Lung microvascular endothelial cell (primary cell): ENCODE results near the gene METAP1D. TPM values are rescaled to one million over a fixed set of nuclear protein-coding genes. Genes with fewer than 3 reads are reported as not detected.
"Not testable (repeated sequence)": the region's sequence is repeated elsewhere in the genome, so short reads cannot be mapped to it uniquely, and the experiment has no call there.

Experiments
- DNase-seq, 2 donors: peaks; one replicate each; pipeline versions ENCODE4 v3.0.0 to v3.0.0-alpha.2; 2010; ENCODE audit warnings: low read depth in 2 of 2
- total RNA-seq: library from RNA; depleted of rRNA; stranded (reverse); fragments of >200 nt; gene quantifications from 2 replicates; pipeline ENCODE4 v1.2.1, GENCODE V29; 2014

METAP1D gene
- total RNA-seq, 1 donor from 2014 or later = 1.6 TPM

DNA sequence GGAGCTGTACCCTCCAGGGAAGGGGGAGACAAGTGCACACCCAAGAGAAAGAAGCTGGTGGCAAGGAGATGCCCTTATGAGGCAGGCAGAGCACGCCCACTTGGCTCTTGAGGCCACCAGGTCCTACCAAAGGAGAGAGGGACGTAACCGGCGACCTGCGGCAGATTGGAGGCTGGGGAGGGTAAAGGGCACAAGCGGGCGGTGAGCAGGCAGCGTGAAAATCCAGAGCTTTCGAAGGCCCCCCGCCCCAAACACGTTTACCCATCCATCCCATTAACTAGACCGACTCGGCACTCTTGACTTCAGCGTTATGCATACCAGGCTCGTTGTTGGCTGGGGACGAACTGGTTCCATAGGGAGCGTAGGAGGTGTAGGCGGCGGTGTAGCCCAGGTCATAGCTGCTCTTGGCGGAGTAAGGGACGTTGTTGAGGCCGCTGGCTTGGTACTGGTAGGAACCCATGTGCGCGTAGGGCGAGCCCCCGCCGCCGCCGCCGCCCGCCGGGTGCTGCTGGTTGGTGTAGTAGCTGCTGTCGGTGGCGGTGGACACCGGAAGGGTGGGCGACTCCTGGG is 102.2 kb downstream of the METAP1D start:
- DNase-seq = no peak

DNA sequence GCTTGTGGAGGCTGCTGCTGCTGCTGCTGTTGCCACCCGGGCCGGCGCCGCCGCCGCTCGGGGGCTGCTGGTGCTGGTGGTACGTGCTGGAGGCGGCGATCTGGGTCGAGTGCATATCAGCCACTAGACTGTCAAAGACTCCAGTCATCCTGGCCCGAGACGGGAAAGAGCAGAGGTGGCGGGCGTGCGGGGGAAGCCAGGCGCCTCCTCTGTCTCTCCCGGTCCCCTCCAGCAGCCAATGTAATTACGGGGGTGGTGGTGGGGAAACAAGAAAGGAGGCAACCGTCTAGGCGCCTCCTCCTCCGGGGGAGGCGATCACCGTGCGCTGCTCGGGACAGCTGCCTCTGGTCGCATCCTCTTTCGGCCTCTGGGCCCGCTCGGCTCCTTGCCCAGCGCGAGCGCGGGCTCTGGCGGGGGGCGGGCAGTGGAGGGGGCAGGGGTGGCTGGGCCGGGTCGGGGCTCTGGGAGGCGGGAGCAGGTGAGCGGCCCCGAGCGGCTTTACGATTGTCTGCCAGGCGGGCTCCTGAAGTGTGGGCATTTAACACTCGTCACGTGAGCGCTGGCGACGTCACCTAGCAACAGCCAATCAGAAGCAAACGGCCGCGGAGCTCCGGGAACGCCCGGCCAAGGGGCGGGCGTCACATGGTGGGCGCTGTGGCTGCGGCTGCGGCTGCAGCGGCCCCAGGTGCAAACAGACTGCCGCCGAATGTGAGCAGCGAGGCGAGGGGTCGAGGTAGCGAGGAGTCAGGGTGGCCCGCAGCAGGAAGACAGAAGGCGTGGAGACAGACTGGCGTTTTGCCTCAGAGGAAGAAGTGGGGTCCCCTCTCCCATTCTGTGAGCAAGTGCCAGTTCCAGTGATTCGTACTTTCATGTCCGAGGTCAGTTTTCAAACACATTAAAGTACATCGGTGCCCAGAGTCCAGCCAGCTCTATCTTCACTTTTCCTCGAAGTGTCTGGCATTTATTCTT is 102.9 kb downstream of the METAP1D start, which contains the start of gene DLX2:
TSS of gene DLX2 (minus strand) at position 510 of the 969 bp plus-strand sequence. CDS start at position 148, 362 bp downstream.
- peak; percentile 87 to 92 for DNase-seq

DNA sequence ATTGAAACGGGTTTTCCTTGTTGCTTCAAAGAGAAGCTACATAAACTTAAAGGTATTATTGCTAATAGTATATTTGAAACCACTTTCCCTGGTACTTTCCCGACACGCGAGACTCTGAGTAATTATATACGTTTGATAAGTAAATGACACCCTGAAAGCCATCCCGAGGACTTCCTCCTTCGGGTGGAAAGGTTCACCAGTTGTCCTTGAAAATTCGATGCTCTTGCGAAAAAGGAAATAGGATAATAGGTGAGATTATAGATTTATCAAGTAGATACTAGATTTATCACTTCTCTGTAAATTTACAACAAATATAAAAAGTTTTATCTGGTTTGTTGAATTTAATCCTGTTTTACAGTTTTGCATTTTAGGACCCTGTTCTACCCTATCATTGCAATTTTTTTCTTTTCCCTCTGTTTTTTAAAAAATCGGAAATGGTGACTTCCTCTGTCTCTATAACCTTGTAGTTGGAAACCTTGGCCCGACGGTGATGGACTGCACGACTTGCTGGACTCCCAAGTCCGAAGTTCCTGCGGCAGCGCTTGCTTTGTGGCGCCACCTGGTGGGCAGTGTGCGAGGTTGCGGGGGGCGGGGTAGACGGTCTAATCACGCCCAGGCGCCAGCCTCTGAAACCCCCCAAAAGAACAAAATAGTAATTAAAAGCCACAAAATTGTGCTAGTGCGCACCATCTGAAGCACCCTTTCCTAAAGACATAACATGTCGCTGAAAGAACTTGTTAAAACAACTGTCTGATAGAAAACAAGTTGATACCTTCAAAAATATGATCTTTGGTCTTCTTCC is 103.9 kb downstream of the METAP1D start:
- peak; percentile 89 to 92 for DNase-seq

DNA sequence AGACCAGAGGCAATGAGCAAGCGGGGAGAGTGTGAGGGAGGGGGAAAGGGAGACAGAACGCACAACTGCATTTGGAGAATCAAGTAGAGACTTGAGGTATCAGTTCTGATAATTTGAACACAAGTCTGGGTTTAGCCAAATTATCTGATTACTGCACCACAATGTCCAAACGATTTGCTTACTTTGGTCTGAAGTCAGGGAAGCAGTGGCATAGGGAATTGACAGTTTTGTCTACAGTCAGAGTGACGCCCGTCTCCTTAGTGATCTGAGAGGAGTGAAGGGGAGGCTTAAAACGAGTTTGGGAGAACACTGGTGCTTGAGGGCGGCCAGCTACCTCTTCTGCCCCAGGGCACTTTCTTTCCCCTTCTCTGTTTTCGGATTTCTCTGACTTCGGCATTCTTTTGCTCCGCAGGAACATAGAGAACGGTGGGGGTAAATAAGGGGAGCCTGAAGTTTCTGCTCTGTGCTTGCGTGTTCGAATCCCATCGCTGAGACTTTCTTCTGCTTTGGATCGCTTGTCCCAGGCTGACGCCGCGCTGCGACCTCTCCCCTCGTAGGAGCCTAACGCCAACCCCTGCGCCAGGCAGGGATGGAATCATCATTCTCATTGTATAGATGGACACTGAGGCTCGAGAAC is 105.8 kb downstream of the METAP1D start:
- DNase-seq = no peak

DNA sequence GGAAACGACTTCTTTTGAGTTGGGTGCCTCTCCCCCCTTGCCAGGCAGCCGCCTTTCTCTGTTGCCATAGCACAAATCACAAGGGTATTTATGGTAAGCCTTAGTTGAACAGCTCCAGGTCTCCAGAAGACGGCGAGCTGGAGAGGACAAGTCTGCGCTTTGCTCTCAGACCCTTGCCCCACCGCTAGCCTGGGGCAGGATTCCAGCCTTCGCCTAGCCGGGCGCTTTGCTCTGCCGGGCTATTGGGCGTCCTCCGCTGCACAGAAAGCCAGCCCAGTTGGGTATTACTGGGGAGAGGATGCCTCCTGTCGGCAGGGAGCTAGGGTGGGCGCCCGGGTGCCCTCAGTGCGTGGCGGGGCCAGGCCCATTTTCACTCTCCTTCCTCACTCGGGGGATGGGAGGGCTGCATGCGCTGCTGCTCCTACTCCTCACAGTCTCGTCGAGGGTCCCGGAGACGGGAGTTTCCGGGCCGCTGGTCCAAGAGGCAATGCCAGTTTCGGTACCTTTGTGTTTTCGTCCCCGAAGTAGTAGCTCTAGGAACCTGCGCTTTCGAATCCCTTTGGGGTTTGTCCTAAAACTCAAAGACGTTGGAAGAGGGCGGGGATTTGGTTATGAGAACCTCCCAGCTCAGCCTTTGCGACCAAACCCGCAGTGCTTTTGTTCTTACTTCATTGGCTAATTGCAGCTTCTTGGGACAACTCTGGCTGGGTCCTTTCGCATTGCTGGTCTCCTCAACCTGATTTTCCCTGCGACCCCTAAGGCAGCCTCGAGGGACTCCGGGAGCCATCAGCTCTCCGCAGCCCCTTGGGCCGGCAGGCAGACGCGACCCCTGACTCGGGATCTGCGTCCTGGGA is 106.6 kb downstream of the METAP1D start:
- DNase-seq = peak; percentile 55 to 65

DNA sequence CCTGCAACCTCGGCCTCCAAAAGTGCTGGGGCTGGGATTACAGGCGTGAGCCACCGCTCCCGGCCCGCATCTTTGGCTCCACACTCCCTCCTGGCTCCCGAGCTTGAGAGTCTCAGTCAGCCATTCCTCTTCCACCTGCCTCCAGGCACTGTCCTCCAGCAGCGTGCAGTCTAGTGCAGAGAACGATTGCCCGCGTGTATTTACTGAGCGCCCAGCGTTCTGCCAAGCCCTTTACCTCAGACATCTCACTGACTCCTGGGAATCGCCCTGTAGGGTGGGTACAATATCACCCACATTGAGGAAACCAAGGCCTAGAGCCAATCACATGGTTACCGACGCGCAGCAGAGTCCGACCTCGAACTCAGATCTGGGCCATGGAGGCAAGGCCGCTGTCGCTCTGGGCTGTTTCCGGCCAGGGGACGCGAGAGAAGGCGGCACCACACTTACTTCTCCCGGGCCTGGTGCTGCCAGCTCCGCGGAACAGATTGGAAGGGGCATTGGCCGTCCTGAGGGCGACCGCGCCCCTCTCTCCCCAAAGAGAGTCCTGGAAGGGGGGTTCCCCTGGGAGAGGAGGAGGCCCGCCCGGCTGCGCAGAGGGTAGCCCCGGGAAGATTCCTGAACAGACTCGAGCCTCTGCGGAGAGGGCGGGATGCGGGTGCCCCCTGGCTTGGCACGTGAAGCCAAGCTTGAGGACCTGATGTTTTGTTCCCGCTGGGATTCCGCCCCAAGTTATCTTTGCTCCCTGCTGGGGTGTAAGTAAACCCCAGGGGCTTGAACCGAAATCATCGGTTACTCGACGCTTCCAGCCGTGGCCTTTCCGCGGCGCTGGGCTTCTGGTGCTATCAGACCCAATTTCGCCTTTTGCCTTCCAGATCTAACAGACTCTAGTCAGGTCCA is 108.2 kb downstream of the METAP1D start:
- no peak for DNase-seq

DNA sequence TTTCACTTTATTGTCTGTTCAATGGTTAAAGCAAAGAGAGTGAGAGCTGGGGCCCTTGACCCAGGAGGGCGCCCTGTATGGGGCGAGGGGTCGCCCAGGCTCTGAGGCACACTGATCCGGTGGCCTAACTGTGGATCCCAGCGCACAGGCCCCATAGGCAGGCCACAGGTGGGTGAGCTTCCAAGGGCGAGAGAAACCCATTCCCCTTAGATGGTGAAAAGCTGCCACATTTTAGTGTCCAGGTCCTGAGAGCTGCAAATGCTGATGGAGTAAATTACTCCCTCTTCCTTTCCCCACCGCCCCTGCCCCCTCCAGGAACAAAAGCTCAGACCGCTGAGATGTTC is 108.8 kb downstream of the METAP1D start:
- no peak for DNase-seq

DNA sequence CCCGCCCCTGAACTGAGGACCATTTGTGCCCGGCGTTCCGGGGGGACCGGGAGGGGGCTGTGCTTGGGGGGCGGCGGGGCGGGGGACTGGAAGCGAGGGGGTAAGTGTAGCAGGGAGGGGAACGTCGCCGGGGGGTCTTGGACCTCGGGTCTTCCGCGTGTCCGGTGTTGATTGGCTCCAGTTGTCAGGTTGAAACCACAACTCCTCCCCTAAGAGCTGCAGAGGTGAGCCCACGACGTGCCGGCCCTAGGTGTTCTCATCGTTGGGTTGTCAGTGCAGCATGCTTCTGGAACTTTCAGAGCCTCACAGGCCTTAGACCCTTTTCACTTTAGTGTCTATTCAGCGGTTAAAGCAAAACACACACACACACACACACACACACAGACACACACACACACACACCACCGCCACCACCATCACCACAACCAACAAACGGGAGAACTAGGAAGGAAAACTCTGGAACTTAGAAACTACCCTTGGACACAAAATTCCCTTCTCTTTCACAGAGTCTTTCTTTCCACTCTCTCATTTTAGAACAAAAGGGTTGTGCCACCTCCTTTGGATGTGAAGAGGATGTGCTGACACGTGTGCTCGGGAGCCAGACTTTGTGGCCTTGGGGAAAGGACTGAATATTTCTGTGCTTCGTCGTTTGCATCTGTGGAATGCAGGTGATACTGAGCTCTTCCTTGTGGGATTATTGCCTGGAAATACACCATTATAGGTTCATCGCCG is 109.7 kb downstream of the METAP1D start:
- no peak for DNase-seq

DNA sequence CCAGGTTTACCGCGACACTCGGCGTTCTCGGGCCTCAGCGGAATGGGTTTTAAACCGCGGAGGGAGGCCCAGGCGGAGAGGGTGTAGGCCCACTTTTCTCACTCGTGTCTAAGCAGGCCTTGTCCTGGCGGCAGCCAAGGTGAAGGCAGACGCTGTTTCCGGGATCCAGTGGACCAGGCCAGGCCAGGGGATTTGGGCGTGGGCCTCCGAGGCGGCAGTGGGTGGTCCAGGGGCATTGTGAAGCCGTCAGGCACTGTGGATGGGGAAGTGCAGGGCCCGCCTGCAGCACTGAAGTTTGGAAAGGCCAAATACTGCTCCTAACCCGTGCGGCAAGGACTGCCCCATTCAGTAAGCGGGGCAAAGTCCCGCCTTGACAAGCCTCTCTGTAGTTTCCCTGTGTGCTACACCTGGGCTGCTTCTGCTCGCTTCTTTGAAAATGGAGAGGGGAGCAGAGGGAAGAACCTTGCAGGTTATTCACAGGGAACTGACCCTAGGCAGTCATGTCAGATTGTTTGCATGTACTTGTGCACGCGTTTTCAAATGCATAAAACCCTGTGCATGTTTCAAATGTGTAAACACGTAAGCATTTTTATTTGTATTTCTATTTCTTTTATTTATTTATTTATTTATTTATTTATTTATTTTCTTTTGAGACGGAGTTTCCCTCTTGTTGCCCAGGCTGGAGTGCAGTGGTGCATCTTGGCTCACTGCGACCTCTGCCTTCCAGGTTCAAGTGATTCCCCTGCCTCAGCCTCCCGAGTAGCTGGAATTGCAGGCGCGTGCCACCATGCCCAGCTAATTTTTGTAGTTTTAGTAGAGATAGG is 110.4 kb downstream of the METAP1D start:
- DNase-seq = no peak

DNA sequence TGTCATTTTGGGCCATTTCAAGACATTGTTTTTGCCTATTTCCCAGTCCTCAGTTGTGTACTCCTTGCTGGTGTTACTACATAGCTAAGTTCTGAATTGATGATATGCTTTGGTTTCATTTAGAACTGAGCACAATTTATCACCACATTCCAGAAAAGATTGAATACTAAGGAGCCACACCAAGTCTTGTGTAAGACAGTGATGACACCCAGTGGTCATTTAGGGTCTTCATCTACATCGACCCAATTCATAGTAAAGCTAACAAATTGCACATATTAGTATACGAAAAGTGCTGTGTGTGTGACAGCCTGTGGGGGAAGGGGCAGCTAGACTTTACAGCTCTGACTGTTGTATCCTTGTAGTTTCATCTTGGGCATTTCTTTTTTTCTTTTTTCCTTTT is 113.9 kb downstream of the METAP1D start:
- peak; percentile 65 to 66 for DNase-seq

DNA sequence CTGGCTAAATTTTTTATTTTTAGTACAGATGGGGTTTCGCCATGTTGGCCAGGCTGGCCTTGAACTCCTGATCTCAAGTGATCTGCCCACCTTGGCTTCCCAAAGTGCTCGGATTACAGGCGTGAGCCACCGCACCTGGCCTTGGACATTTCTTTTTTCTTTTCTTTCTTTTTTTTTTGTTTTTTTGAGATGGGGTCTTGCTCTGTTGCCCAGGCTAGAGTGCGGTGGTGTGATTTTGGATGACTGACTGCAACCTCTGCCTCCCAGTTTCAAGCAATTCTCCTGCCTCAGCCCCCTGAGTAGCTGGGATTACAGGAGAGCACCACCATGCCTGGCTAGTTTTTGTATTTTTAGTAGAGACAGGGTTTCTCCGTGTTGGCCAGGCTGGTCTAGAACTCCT is 114.4 kb downstream of the METAP1D start:
- not testable (repeated sequence) for DNase-seq

DNA sequence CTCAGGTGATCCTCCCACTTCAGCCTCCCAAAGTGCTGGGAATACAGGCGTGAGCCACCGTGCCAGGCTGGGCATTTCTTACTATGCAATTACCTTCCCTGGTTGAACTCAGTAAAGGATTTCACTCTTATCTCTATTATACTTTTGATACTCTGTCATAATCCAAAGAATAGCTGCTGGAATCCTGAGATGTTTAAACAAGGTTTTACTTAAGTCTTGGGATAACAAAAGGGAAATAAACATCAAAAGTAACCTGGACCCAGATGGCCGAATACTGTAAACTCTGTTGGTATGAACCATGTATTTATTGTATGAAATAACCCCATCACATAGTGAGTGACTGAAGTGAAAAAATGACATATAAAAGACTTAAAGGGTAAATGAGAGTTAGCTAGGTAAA is 114.8 kb downstream of the METAP1D start:
- DNase-seq = no peak

DNA sequence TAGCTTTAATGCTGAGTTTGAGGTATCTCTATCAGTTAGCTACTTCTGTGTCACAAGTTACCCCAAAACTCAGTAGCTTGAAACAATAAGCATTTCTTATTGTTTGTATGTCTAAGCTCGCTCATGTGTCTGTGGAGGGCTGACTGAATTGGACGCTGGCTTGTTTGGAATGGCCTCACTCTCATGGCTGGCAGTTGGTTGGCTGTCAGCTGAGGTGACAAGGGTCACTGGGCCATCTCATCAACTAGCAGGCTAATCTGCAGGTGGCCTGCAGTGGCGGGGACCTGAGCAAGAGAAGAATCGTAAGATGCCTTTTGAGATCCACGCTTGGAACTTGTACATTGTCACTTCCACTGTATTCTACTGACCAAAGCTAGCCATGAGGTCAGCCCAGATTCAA is 116.4 kb downstream of the METAP1D start:
- no peak for DNase-seq

DNA sequence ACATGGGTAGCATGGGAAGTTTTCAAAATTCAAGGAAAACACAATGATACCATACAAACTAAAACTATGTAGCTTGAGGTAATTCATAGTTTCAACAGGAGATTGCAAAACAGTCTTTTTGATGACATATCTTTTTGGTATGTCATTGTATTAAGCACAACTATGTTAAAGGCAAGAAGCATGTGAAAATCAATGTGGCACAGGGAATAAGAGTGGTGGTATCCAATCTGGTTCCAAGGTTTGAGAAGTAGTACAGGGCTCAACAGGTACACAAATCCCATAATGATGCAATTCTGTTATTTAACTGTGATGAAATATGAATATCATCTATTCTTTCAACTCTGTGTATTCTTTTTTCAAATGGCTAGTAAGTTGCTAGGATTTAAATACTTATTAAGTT is 119.3 kb downstream of the METAP1D start:
- peak; percentile 37 to 60 for DNase-seq

DNA sequence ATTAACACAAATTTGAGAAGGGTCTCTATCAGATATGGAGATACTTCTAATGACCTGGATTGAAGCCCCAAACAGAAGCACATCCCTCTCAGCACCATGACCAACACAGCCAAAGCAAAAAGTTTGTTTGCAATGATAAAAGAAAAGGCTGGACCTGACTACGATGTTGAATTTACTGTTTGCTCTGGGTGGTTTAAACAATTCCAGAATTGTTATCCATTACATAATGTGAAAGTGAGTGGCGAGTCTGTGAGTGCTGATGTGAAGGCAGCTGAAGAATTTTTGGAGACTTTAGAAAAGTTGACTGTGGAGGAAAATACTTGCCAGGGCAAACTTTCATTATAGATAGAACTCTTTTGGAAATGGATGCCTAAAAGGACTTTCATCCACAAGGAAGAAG is 120.4 kb downstream of the METAP1D start:
- DNase-seq = no peak

DNA sequence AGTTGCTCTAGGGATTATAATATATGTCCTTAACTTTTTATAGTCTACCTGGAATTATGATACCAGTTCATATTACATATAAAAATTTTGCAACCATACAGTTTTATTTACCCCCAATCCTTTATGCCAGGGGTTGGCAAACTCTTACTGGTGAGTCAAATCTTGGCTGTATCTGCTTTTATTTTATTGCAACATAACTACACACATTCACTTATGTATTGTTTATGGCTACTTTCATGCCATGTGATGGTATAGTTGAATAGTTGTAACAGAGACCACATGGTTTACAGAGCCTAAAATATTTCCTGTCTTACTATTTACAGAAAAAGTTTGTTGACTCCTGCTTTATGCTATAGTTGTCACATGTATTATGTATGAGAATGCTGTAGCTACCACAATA is 128.7 kb downstream of the METAP1D start:
- DNase-seq = no peak

DNA sequence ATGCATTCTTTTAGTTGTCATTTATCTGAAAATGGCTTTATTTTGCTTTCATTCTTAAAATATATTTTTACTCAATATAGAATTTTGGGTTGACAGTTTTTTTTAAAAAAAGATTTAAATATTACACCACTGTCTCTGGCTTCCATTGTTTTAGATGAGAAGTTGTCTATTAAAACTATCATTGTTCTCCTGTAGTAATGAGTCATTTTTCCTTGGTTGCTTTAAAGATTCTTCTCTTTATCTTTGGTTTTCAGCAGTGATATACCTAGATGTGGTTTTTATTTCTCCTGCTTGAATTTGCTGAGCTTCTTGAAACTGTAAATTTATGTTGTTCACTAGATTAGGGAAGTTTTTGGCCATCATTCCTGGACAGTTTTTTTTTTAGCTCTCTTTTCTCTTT is 129.7 kb downstream of the METAP1D start:
- DNase-seq = no peak
